ENCODE results near the gene MAPRE2. TPM values are rescaled to one million over a fixed set of nuclear protein-coding genes. Genes with fewer than 3 reads are reported as not detected.

The MAPRE2 gene
- total and polyA plus RNA-seq, 2 of the 13 experiments (the other 11 are each of a cell fraction or from before 2014, with no cell fraction given): 34.5 to 67.9 TPM

GRCh38 chr18:35171315-35171987 is 130.2 kb downstream of the MAPRE2 start (continued):
- no peak for TF ChIP-seq USF2 (IDR thresholded peaks at IDR 0.05; ENCODE audit: low read depth, low read length)
- no peak for TF ChIP-seq USF2 (CRISPR knock-in tag; IDR thresholded peaks at IDR 0.05; ENCODE audit: borderline replicate concordance)
- TF ChIP-seq HDAC1 (CRISPR knock-in tag; IDR thresholded peaks at IDR 0.05): 0 out of 2 replicates have a peak, but pooled peaks have one; percentile 14
- no peak for TF ChIP-seq YY1 (IDR thresholded peaks at IDR 0.05; ENCODE audit: insufficient read depth, insufficient replicate concordance, low read depth, low read length)
- TF ChIP-seq ZKSCAN8 (CRISPR knock-in tag; IDR thresholded peaks at IDR 0.05; ENCODE audit: borderline replicate concordance): no peak
- TF ChIP-seq ZBTB25 (CRISPR knock-in tag; IDR thresholded peaks at IDR 0.05): no peak
- TF ChIP-seq BATF2 (CRISPR knock-in tag; IDR thresholded peaks at IDR 0.05): no peak
- no peak for TF ChIP-seq ZNF501 (CRISPR knock-in tag; IDR thresholded peaks at IDR 0.05)
- no peak for TF ChIP-seq ZBTB26 (CRISPR knock-in tag; IDR thresholded peaks at IDR 0.05; ENCODE audit: borderline replicate concordance)
- no peak; a peak in 1 of 4 replicates for TF ChIP-seq ATF4 (CRISPR knock-in tag; IDR thresholded peaks at IDR 0.05)
- TF ChIP-seq ZNF260 (CRISPR knock-in tag; IDR thresholded peaks at IDR 0.05; ENCODE audit: borderline replicate concordance, low read depth): no peak
- peak; percentile 92 for TF ChIP-seq FOXO1 (CRISPR knock-in tag; IDR thresholded peaks at IDR 0.05)
- TF ChIP-seq ZNF878 (CRISPR knock-in tag; IDR thresholded peaks at IDR 0.05): no peak
- no peak for TF ChIP-seq ZNF225 (CRISPR knock-in tag; IDR thresholded peaks at IDR 0.05)
- TF ChIP-seq MXD1 (CRISPR knock-in tag; IDR thresholded peaks at IDR 0.05): no peak
- TF ChIP-seq ARNTL (CRISPR knock-in tag; IDR thresholded peaks at IDR 0.05): no peak
- no peak for TF ChIP-seq MTA1 (CRISPR knock-in tag; IDR thresholded peaks at IDR 0.05; ENCODE audit: borderline replicate concordance)
- TF ChIP-seq PRMT3 (CRISPR knock-in tag; IDR thresholded peaks at IDR 0.05; ENCODE audit: borderline replicate concordance, low read depth): no peak
- no peak for TF ChIP-seq MEIS2 (CRISPR knock-in tag; IDR thresholded peaks at IDR 0.05)
- no peak for TF ChIP-seq ZNF224 (CRISPR knock-in tag; IDR thresholded peaks at IDR 0.05)

All from HepG2 (cell line).